Liver (tissue), 9 donors: ENCODE measurements around the gene CYP2J2. TPM values are rescaled to one million over a fixed set of nuclear protein-coding genes. Genes with fewer than 3 reads are reported as not detected.
A peak's percentile ranks its signal among the peaks of the same experiment; 100 is the strongest.

Source experiments
- DNase-seq: peaks from one replicate; pipeline ENCODE4 v3.0.0-alpha.2; 2017; ENCODE audit warnings: low spot score
- H3K27ac ChIP-seq, 2 donors: one replicate each; pipeline ENCODE4 v1.7.0; 2013; ENCODE audit warnings: inconsistent platforms in 2 of 2, low read length in 2 of 2, control low read depth in 1 of 2, low read depth in 1 of 2, mild to moderate bottlenecking in 1 of 2
- H3K27me3 ChIP-seq, 4 donors: one replicate each; pipeline versions ENCODE4 v1.6.1 to v1.7.0; 2013; ENCODE audit warnings: low read length in 3 of 4, inconsistent platforms in 1 of 4, mild to moderate bottlenecking in 1 of 4, moderate library complexity in 1 of 4; ENCODE audit not compliant: control insufficient read depth in 4 of 4, insufficient read depth in 4 of 4
- H3K36me3 ChIP-seq, 4 donors: one replicate each; pipeline versions ENCODE4 v1.6.1 to v1.7.0; 2013; ENCODE audit warnings: low read length in 3 of 4, mild to moderate bottlenecking in 3 of 4, low read depth in 1 of 4, moderate library complexity in 1 of 4; ENCODE audit not compliant: control insufficient read depth in 4 of 4, insufficient read depth in 3 of 4
- H3K4me1 ChIP-seq, 4 donors: one replicate each; pipeline versions ENCODE4 v1.6.1 to v1.7.0; 2013; ENCODE audit warnings: low read length in 3 of 4, mild to moderate bottlenecking in 3 of 4, moderate library complexity in 1 of 4; ENCODE audit not compliant: control insufficient read depth in 4 of 4, insufficient read depth in 4 of 4
- H3K4me3 ChIP-seq, 3 donors: one replicate each; pipeline versions ENCODE4 v1.6.1 to v1.7.0; 2013; ENCODE audit warnings: low read length in 3 of 3, control low read depth in 1 of 3, low read depth in 1 of 3, mild to moderate bottlenecking in 1 of 3
- H3K9ac ChIP-seq, 2 donors: one replicate each; pipeline ENCODE4 v1.7.0; 2013; ENCODE audit warnings: low read length in 2 of 2, mild to moderate bottlenecking in 2 of 2, moderate library complexity in 2 of 2, control low read depth in 1 of 2, low read depth in 1 of 2
- H3K9me3 ChIP-seq, 4 donors: one replicate each; pipeline versions ENCODE4 v1.6.1 to v1.7.0; 2013; ENCODE audit warnings: low read length in 3 of 4; ENCODE audit not compliant: control insufficient read depth in 4 of 4
- EGR1 ChIP-seq, 2 donors: IDR thresholded peaks; 2 replicates each; pipeline ENCODE4 v1.6.1; 2016 to 2018; ENCODE audit warnings: antibody characterized with exemption in 2 of 2, low read depth in 2 of 2
- FOXA1 ChIP-seq: IDR thresholded peaks from 2 replicates; pipeline ENCODE4 v1.6.1; 2016; ENCODE audit warnings: antibody characterized with exemption
- FOXA2 ChIP-seq: IDR thresholded peaks from 2 replicates; pipeline ENCODE4 v1.6.1; 2016; ENCODE audit warnings: antibody characterized with exemption
- GABPA ChIP-seq, 2 donors: IDR thresholded peaks in 1 of 2; conservative IDR thresholded peaks in 1 of 2; 2 replicates each; pipeline ENCODE4 v1.6.1; 2016; ENCODE audit warnings: antibody characterized with exemption in 2 of 2, mild to moderate bottlenecking in 1 of 2, moderate library complexity in 1 of 2
- HNF4A ChIP-seq, 2 donors: conservative IDR thresholded peaks; 2 replicates each; pipeline ENCODE4 v1.6.1; 2016; ENCODE audit warnings: antibody characterized with exemption in 2 of 2, mild to moderate bottlenecking in 2 of 2
- HNF4G ChIP-seq: IDR thresholded peaks from 2 replicates; pipeline ENCODE4 v1.6.1; 2016; ENCODE audit warnings: antibody characterized with exemption
- JUND ChIP-seq, 2 donors: IDR thresholded peaks; 2 replicates each; pipeline ENCODE4 v1.6.1; 2016; ENCODE audit warnings: antibody characterized with exemption in 2 of 2
- NR2F2 ChIP-seq: IDR thresholded peaks from 2 replicates; pipeline ENCODE4 v1.6.1; 2016; ENCODE audit warnings: antibody characterized with exemption
- RAD21 ChIP-seq, 2 donors: IDR thresholded peaks; 2 replicates each; pipeline ENCODE4 v1.6.1; 2016; ENCODE audit warnings: antibody characterized with exemption in 2 of 2, mild to moderate bottlenecking in 2 of 2
- RXRA ChIP-seq, 2 donors: IDR thresholded peaks; 2 replicates each; pipeline ENCODE4 v1.6.1; 2017 to 2018; ENCODE audit warnings: antibody characterized with exemption in 2 of 2, mild to moderate bottlenecking in 1 of 2
- SP1 ChIP-seq: IDR thresholded peaks from 2 replicates; pipeline ENCODE4 v1.6.1; 2018; ENCODE audit warnings: antibody characterized with exemption, mild to moderate bottlenecking
- TAF1 ChIP-seq: conservative IDR thresholded peaks from 2 replicates; pipeline ENCODE4 v1.6.1; 2016; ENCODE audit warnings: antibody characterized with exemption, mild to moderate bottlenecking
- YY1 ChIP-seq: IDR thresholded peaks from 2 replicates; pipeline ENCODE4 v1.6.1; 2016; ENCODE audit warnings: antibody characterized with exemption, mild to moderate bottlenecking
- WGBS: extraction: QIAGEN DNeasy Blood & Tissue Kit; methylation state at CpG from one replicate; pipeline ENCODE4 v1.1.7; 2013; 5-methylcytosine and 5-hydroxymethylcytosine counted together
- polyA plus RNA-seq, 2 donors: library from polyadenylated mRNA; stranded (reverse) in 1 of 2; unstranded in 1 of 2; fragments of 200-250 nt in 1 of 2; fragments of >200 nt in 1 of 2; fragmentation: Nextera tagmentation in 1 of 2; extraction: Ambion mirVana in 1 of 2; gene quantifications; one replicate each; pipeline versions ENCODE4 v1.2.1 to v1.2.3, GENCODE V29; 2013 to 2015
- total RNA-seq, 2 donors: library from RNA; depleted of rRNA; stranded (reverse); fragments of >200 nt; gene quantifications; one replicate each; pipeline ENCODE4 v1.2.3, GENCODE V29; 2014
- TF ChIP-seq, protein P1 (sequence below): IDR thresholded peaks from 2 replicates; pipeline ENCODE4 v1.6.1; 2016; ENCODE audit warnings: antibody characterized with exemption
- TF ChIP-seq, protein P2 (sequence below): fragments of 150-350 bp; IDR thresholded peaks from 2 replicates; pipeline ENCODE4 v1.5.1; 2017; ENCODE audit warnings: improper control_type of control experiment, low read depth, low read length; ENCODE audit not compliant: missing input control
- TF ChIP-seq, protein P3 (sequence below): IDR thresholded peaks from 2 replicates; pipeline ENCODE4 v1.6.1; 2016; ENCODE audit warnings: antibody characterized with exemption
- TF ChIP-seq, protein P4 (sequence below): IDR thresholded peaks from 2 replicates; pipeline ENCODE4 v1.6.1; 2016; ENCODE audit warnings: antibody characterized with exemption, mild to moderate bottlenecking
- donor health status: healthy.
- donor health status: healthy.
- donor health status: healthy.
- donor health status: healthy.
- donor health status: healthy.

CYP2J2 gene
- total and polyA plus RNA-seq, 4 donors: 29.4 to 77.9 (median 58.9) TPM

DNA sequence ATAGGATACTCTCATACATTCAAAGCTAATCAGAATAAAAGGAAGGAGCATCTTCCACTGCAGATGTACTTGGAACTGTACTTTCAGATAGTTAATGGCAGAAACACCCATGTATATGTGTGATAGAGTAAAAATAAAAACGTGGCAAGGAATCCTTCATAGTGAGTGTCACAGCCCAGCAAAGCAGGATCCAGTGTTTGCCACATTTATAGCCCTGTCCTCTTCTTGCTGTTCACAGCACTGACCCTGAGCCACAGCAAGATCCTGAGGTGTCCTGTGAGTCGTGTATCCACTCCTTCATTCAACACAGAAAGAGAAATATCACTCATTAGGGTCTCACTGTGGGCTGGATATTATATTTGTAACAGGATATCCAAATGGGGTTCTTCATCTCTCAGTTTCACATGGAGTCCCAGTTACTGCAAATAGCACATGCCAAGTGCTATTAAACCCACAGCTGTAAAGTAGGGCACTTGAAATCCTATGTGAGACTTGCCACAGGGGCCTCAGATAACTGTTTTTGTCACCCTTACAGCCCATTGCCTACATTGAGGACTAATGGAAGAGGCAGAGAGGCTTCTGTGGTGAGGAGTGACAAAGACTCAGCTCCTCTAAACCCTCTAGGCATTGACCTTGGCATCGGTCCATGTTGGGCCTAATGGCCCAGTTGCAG lies 41.3 kb downstream of the CYP2J2 start:
- Histone ChIP-seq H3K27ac (no peak overlapping the region), H3K27me3 (no peaks in the 10 kb centered on the region), H3K4me1 (peaks cover 0 to 6% (median 5%) of the 10 kb centered on the region in 4 donors), H3K36me3 (no peaks in the 10 kb centered on the region), H3K9ac (no peak overlapping the region), H3K4me3 (no peak overlapping the region), H3K9me3 (no peaks in the 10 kb centered on the region)
- WGBS: 75% methylated on average over 3 of the region's 3 CpGs
- TF ChIP-seq EGR1 (IDR thresholded peaks at IDR 0.05; ENCODE audit: low read depth in 2 of 2): no peak
- no peak for TF ChIP-seq NR2F2
- no peak for TF ChIP-seq HNF4A (conservative IDR thresholded peaks at IDR 0.05)
- no peak for TF ChIP-seq FOXA1
- TF ChIP-seq TAF1: no peak
- no peak for TF ChIP-seq FOXA2
- TF ChIP-seq, protein P1, sequence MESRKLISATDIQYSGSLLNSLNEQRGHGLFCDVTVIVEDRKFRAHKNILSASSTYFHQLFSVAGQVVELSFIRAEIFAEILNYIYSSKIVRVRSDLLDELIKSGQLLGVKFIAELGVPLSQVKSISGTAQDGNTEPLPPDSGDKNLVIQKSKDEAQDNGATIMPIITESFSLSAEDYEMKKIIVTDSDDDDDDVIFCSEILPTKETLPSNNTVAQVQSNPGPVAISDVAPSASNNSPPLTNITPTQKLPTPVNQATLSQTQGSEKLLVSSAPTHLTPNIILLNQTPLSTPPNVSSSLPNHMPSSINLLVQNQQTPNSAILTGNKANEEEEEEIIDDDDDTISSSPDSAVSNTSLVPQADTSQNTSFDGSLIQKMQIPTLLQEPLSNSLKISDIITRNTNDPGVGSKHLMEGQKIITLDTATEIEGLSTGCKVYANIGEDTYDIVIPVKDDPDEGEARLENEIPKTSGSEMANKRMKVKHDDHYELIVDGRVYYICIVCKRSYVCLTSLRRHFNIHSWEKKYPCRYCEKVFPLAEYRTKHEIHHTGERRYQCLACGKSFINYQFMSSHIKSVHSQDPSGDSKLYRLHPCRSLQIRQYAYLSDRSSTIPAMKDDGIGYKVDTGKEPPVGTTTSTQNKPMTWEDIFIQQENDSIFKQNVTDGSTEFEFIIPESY: no peak
- TF ChIP-seq, protein P2, sequence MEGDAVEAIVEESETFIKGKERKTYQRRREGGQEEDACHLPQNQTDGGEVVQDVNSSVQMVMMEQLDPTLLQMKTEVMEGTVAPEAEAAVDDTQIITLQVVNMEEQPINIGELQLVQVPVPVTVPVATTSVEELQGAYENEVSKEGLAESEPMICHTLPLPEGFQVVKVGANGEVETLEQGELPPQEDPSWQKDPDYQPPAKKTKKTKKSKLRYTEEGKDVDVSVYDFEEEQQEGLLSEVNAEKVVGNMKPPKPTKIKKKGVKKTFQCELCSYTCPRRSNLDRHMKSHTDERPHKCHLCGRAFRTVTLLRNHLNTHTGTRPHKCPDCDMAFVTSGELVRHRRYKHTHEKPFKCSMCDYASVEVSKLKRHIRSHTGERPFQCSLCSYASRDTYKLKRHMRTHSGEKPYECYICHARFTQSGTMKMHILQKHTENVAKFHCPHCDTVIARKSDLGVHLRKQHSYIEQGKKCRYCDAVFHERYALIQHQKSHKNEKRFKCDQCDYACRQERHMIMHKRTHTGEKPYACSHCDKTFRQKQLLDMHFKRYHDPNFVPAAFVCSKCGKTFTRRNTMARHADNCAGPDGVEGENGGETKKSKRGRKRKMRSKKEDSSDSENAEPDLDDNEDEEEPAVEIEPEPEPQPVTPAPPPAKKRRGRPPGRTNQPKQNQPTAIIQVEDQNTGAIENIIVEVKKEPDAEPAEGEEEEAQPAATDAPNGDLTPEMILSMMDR: no peak
- no peak for TF ChIP-seq RAD21 (IDR thresholded peaks at IDR 0.05)
- TF ChIP-seq, protein P3, sequence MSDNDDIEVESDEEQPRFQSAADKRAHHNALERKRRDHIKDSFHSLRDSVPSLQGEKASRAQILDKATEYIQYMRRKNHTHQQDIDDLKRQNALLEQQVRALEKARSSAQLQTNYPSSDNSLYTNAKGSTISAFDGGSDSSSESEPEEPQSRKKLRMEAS: no peak
- no peak for TF ChIP-seq YY1
- TF ChIP-seq JUND (IDR thresholded peaks at IDR 0.05): no peak
- TF ChIP-seq RXRA (IDR thresholded peaks at IDR 0.05): no peak
- TF ChIP-seq, protein P4, sequence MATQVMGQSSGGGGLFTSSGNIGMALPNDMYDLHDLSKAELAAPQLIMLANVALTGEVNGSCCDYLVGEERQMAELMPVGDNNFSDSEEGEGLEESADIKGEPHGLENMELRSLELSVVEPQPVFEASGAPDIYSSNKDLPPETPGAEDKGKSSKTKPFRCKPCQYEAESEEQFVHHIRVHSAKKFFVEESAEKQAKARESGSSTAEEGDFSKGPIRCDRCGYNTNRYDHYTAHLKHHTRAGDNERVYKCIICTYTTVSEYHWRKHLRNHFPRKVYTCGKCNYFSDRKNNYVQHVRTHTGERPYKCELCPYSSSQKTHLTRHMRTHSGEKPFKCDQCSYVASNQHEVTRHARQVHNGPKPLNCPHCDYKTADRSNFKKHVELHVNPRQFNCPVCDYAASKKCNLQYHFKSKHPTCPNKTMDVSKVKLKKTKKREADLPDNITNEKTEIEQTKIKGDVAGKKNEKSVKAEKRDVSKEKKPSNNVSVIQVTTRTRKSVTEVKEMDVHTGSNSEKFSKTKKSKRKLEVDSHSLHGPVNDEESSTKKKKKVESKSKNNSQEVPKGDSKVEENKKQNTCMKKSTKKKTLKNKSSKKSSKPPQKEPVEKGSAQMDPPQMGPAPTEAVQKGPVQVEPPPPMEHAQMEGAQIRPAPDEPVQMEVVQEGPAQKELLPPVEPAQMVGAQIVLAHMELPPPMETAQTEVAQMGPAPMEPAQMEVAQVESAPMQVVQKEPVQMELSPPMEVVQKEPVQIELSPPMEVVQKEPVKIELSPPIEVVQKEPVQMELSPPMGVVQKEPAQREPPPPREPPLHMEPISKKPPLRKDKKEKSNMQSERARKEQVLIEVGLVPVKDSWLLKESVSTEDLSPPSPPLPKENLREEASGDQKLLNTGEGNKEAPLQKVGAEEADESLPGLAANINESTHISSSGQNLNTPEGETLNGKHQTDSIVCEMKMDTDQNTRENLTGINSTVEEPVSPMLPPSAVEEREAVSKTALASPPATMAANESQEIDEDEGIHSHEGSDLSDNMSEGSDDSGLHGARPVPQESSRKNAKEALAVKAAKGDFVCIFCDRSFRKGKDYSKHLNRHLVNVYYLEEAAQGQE: no peak
- TF ChIP-seq SP1: no peak
- TF ChIP-seq GABPA (IDR thresholded peaks at IDR 0.05 in 1 of 2, conservative IDR thresholded peaks at IDR 0.05 in 1 of 2): no peak
- no peak for TF ChIP-seq HNF4G
- DNase-seq: no peak

DNA sequence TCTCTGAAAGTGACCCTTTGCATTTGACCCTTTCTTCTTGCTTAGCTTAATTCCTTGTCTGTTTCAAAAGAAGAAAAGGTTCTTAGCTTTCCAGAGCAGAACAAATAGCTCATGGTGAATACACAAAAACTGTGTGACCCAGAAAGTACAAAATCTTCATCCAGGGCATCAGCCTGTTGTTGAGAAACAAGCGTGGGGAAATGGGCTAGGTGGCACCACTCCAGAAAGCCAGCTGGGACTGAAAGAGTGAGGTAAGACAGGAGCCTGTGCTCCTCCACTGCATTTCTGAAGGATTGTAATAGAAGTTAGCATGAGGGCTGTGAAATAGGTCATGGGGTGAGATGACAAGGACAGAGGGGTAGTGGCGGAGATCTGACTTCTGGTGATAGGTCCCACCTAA lies 45.8 kb downstream of the CYP2J2 start:
- no peak overlapping the region for H3K4me3 ChIP-seq
- WGBS: 60% methylated on average over 2 of the region's 2 CpGs
- peak; percentile 8 to 25 for TF ChIP-seq RAD21 (IDR thresholded peaks at IDR 0.05)
- TF ChIP-seq, protein P1: no peak
- TF ChIP-seq, protein P2: no peak
- TF ChIP-seq HNF4A (conservative IDR thresholded peaks at IDR 0.05): peak; percentile 53
- TF ChIP-seq RXRA (IDR thresholded peaks at IDR 0.05): peak; percentile 20 to 44
- H3K27ac ChIP-seq: no peak overlapping the region
- H3K9me3 ChIP-seq: no peaks in the 10 kb centered on the region
- no peak for DNase-seq
- no peaks in the 10 kb centered on the region for H3K36me3 ChIP-seq
- no peak overlapping the region for H3K9ac ChIP-seq
- H3K4me1 ChIP-seq: peaks cover 3 to 14% (median 13%) of the 10 kb centered on the region in 4 donors
- no peaks in the 10 kb centered on the region for H3K27me3 ChIP-seq
